GM23338 (cell line): ENCODE results near the gene TMCO4. TPM values are rescaled to one million over a fixed set of nuclear protein-coding genes. Genes with fewer than 3 reads are reported as not detected.

Source experiments
- ATAC-seq: fragments of 200-7000 bp; cut with Tn5 transposase; 3 replicates; pipeline ENCODE4 v1.9.1; 2020
- DNase-seq: peaks from one replicate; pipeline ENCODE4 v3.0.0-alpha.2; 2015; ENCODE audit warnings: low spot score
- H2AFZ ChIP-seq: fragments of 200-600 bp; sonication (generic); 2 replicates; pipeline ENCODE4 v1.8.0; 2016; ENCODE audit warnings: antibody characterized with exemption, mild to moderate bottlenecking, moderate library complexity
- H3F3A ChIP-seq: fragments of 200-600 bp; sonication (generic); replicated peaks from 2 replicates; pipeline ENCODE4 v1.8.0; 2017; ENCODE audit warnings: antibody characterized with exemption, mixed run types, low read depth
- H3K27ac ChIP-seq: fragments of 200-600 bp; sonication (generic); 2 replicates; pipeline ENCODE4 v1.6.1; 2016; ENCODE audit warnings: low read depth
- H3K27me3 ChIP-seq: fragments of 200-600 bp; sonication (generic); 2 replicates; pipeline ENCODE4 v1.8.0; 2016; ENCODE audit warnings: mild to moderate bottlenecking, mixed run types, moderate library complexity; ENCODE audit not compliant: insufficient read depth
- H3K36me3 ChIP-seq: fragments of 200-600 bp; sonication (generic); 2 replicates; pipeline ENCODE4 v1.8.0; 2016; ENCODE audit warnings: mild to moderate bottlenecking; ENCODE audit not compliant: insufficient read depth
- H3K4me1 ChIP-seq: fragments of 200-600 bp; sonication (generic); 2 replicates; pipeline ENCODE4 v1.8.0; 2016; ENCODE audit warnings: mild to moderate bottlenecking, moderate library complexity; ENCODE audit not compliant: insufficient read depth
- H3K4me2 ChIP-seq: fragments of 200-600 bp; sonication (generic); 2 replicates; pipeline ENCODE4 v1.7.1; 2017; ENCODE audit warnings: mixed run types
- H3K4me3 ChIP-seq: fragments of 200-600 bp; sonication (generic); 2 replicates; pipeline ENCODE4 v1.6.1; 2016; ENCODE audit warnings: mixed run types
- H3K79me2 ChIP-seq: fragments of 200-600 bp; sonication (generic); replicated peaks from 2 replicates; pipeline ENCODE4 v1.8.0; 2017; ENCODE audit warnings: mild to moderate bottlenecking; ENCODE audit not compliant: insufficient read depth
- H3K9me2 ChIP-seq: fragments of 200-600 bp; sonication (generic); 2 replicates; pipeline ENCODE4 v1.8.0; 2017; ENCODE audit not compliant: insufficient read depth
- H4K20me1 ChIP-seq: fragments of 200-600 bp; sonication (generic); replicated peaks from 2 replicates; pipeline ENCODE4 v1.8.0; 2017; ENCODE audit warnings: mild to moderate bottlenecking; ENCODE audit not compliant: insufficient read depth
- H3K27ac Mint-ChIP-seq: 2 replicates; pipeline ENCODE4 v1.8.0; 2020; ENCODE audit warnings: inconsistent platforms, mild to moderate bottlenecking, moderate library complexity, mixed read lengths
- H3K27me3 Mint-ChIP-seq: 3 replicates; pipeline ENCODE4 v1.8.0; 2022; ENCODE audit warnings: low read depth, mild to moderate bottlenecking, moderate library complexity, mixed read lengths, inconsistent platforms; ENCODE audit not compliant: insufficient read depth, poor library complexity
- H3K36me3 Mint-ChIP-seq: 3 replicates; pipeline ENCODE4 v1.8.0; 2021; ENCODE audit warnings: low read depth, mild to moderate bottlenecking, inconsistent platforms, moderate library complexity, mixed read lengths
- H3K4me1 Mint-ChIP-seq: 3 replicates; pipeline ENCODE4 v1.8.0; 2020; ENCODE audit warnings: mild to moderate bottlenecking, inconsistent platforms, mixed read lengths
- H3K4me3 Mint-ChIP-seq: 3 replicates; pipeline ENCODE4 v1.8.0; 2021; ENCODE audit warnings: moderate library complexity, mild to moderate bottlenecking, inconsistent platforms, mixed read lengths
- H3K9me3 Mint-ChIP-seq: 3 replicates; pipeline ENCODE4 v1.8.0; 2020; ENCODE audit warnings: moderate library complexity, mild to moderate bottlenecking, inconsistent platforms, mixed read lengths
- CREB1 ChIP-seq: fragments of 250-450 bp; sonication (Bioruptor Pico); IDR thresholded peaks from 2 replicates; pipeline ENCODE4 v1.5.0; 2020; ENCODE audit warnings: low read depth, mild to moderate bottlenecking, moderate library complexity
- ETS1 ChIP-seq: IDR thresholded peaks from 2 replicates; pipeline ENCODE4 v1.6.1; 2016; ENCODE audit warnings: antibody characterized with exemption
- EZH2 ChIP-seq: fragments of 200-600 bp; sonication (generic); IDR thresholded peaks from one replicate; pipeline ENCODE4 v1.8.0; 2017; ENCODE audit warnings: antibody characterized with exemption, mild to moderate bottlenecking, low read depth; ENCODE audit not compliant: unreplicated experiment
- EZH2phosphoT487 ChIP-seq: fragments of 200-600 bp; sonication (generic); IDR thresholded peaks from one replicate; pipeline ENCODE4 v1.8.1; 2018; ENCODE audit warnings: antibody characterized with exemption; ENCODE audit not compliant: unreplicated experiment
- JUNB ChIP-seq: IDR thresholded peaks from one replicate; pipeline ENCODE4 v1.6.1; 2016; ENCODE audit warnings: antibody characterized with exemption; ENCODE audit not compliant: unreplicated experiment
- NANOG ChIP-seq: IDR thresholded peaks from 2 replicates; pipeline ENCODE4 v1.6.1; 2016; ENCODE audit warnings: antibody characterized with exemption, borderline replicate concordance
- POLR2AphosphoS5 ChIP-seq: IDR thresholded peaks from 2 replicates; pipeline ENCODE4 v1.6.1; 2016; ENCODE audit warnings: antibody characterized with exemption, low read depth
- STAT1 ChIP-seq: IDR thresholded peaks from one replicate; pipeline ENCODE4 v1.6.1; 2016; ENCODE audit warnings: antibody characterized with exemption; ENCODE audit not compliant: unreplicated experiment
- ZNF114 ChIP-seq: fragments of 250-450 bp; sonication (Bioruptor Pico); IDR thresholded peaks from 2 replicates; pipeline ENCODE4 v1.5.0; 2020; ENCODE audit warnings: mild to moderate bottlenecking, moderate library complexity
- ZNF331 ChIP-seq: fragments of 250-450 bp; sonication (Bioruptor Pico); IDR thresholded peaks from 2 replicates; pipeline ENCODE4 v1.5.0; 2020; ENCODE audit warnings: low read depth, mild to moderate bottlenecking, moderate library complexity
- ZNF462 ChIP-seq: fragments of 250-450 bp; sonication (Bioruptor Pico); IDR thresholded peaks from 2 replicates; pipeline ENCODE4 v1.5.0; 2020; ENCODE audit warnings: mild to moderate bottlenecking, moderate library complexity
- polyA plus RNA-seq: library from polyadenylated mRNA; unstranded; fragments of >200 nt; fragmentation: Nextera tagmentation; extraction: Ambion mirVana; gene quantifications from 2 replicates; pipeline ENCODE4 v1.2.1, GENCODE V29; 2016
- total RNA-seq: library from RNA; depleted of rRNA; stranded (reverse); fragments of >200 nt; shearing (Covaris generic); gene quantifications from 2 replicates; pipeline ENCODE4 v1.2.3, GENCODE V29; 2014

TMCO4 gene
- total and polyA plus RNA-seq, 2 experiments from 2014 or later = 2.6 to 6.9 TPM

GRCh38 chr1:19840228-19840627 is 40.5 kb upstream of the TMCO4 start (continued):
- no peak for TF ChIP-seq ZNF462 (CRISPR knock-in tag)
- TF ChIP-seq STAT1 = no peak
- TF ChIP-seq CREB1 (CRISPR knock-in tag) = no peak
- TF ChIP-seq ETS1 = no peak
- TF ChIP-seq EZH2 = no peak
- no peak for TF ChIP-seq NANOG
- TF ChIP-seq ZNF331 (CRISPR knock-in tag) = no peak
- TF ChIP-seq JUNB = no peak
- TF ChIP-seq ZNF114 (CRISPR knock-in tag) = no peak
- no peak for TF ChIP-seq EZH2phosphoT487

DNA sequence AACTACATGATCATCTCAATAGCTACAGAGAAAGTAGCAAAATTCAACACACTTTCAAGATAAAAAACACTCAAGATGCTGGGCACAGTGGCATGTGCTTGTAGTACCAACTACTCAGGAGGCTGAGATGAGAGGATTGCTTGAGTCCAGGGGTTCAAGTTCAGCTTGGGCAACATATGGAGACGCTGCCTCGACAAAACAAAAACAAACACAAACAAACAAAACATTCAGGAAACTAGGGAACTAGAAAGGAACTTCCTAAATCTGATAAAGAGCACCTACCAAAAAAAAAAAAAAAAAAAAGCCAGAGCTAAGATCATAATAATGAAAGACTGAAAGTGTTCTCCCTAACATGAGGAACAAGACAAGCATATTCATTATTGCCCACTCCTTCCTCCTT is 38.1 kb upstream of the TMCO4 start:
- H3K36me3 ChIP-seq = no peaks in the 10 kb centered on the region
- H3K79me2 ChIP-seq = no peaks in the 10 kb centered on the region
- H3K9me2 ChIP-seq = no peaks in the 10 kb centered on the region
- no peaks in the 10 kb centered on the region for H3K27me3 ChIP-seq
- no peak overlapping the region for H3K4me3 ChIP-seq
- H3K27ac Mint-ChIP-seq = no peak overlapping the region
- no peak overlapping the region for H3K4me3 Mint-ChIP-seq
- H3K4me2 ChIP-seq = no peak overlapping the region
- no peaks in the 10 kb centered on the region for H3K4me1 ChIP-seq
- no peaks in the 10 kb centered on the region for H3K9me3 Mint-ChIP-seq
- no peak overlapping the region for H2AFZ ChIP-seq
- H3K4me1 Mint-ChIP-seq = no peaks in the 10 kb centered on the region
- no peak for ATAC-seq
- no peaks in the 10 kb centered on the region for H3K36me3 Mint-ChIP-seq
- no peaks in the 10 kb centered on the region for H3F3A ChIP-seq
- no peak overlapping the region for H3K27ac ChIP-seq
- no peak for DNase-seq
- no peaks in the 10 kb centered on the region for H3K27me3 Mint-ChIP-seq
- H4K20me1 ChIP-seq = no peaks in the 10 kb centered on the region
- TF ChIP-seq EZH2 (no peak), POLR2AphosphoS5 (no peak)
